ENCODE measurements around the gene RAMAC.
"Not testable (repeated sequence)": the region's sequence is repeated elsewhere in the genome, so short reads cannot be mapped to it uniquely, and the experiment has no call there.

The RAMAC gene

GRCh38 chr15:83012076-83012426 lies 26.0 kb downstream of the RAMAC start:
- DNase-seq (ENCODE audit: low read depth in 2 of 3, low spot score in 1 of 3), result no peak

DNA sequence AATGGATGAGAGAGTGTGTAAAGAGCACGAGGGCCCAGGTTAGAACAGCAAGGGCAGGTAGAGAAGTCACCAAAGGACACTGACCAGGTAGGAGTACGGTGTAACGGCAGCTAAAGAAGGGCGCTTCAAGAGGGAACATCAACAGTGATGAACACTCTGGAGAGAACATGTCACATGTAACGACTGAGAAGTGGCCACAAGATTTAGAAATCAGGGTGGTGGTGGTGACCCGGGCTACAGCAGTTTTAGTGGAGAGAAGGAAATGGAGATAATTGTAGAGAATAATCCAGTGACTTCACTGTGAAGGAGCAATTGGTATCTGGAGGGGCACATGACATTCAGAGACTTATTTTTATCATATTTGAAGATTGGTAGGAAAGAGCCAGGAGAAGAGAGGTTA lies 26.6 kb downstream of the RAMAC start:
- no peak for DNase-seq (ENCODE audit: low read depth in 2 of 3, low spot score in 1 of 3)

DNA sequence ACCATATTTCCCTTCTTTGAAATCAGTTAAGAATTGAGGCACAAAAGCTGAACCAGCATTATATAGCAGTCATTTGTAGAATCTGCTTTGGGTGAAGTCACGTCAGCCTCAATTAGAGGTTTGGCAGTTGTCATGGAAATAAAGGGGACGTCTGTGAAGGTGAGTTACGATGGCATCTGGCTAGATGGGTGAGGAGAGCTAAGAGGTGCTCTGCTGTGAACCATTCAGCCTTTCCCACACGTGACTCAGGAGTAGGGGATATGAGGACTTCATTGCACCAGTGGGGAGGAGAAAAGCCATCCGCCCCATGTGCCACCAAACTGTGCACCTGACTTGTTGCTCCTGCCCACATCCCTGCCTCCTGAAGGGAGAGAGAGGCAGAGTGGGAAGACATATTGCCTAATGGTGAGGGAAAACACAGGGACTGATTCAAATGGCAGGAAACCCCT lies 28.2 kb downstream of the RAMAC start:
- DNase-seq (ENCODE audit: low read depth in 2 of 3, low spot score in 1 of 3), result no peak

DNA sequence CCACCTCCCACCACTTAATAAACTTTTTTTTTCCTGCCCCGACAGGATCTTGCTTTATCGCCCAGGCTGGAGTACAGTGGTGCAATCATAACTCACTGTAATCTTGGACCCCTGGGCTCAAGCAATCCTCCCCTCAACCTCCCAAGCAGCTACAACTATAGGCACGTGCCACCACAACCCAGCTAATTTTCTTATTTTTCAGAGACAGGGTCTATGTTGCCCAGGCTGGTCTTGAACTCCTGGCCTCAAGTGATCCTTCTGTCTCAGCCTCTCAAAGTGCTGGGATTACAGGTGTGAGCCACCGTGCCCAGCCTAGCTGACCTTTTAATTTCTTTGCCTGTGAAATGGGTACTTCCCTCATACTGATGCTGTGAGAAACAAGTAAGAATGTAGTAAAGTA lies 29.4 kb downstream of the RAMAC start:
- DNase-seq (ENCODE audit: low read depth in 2 of 3, low spot score in 1 of 3), result no peak

DNA sequence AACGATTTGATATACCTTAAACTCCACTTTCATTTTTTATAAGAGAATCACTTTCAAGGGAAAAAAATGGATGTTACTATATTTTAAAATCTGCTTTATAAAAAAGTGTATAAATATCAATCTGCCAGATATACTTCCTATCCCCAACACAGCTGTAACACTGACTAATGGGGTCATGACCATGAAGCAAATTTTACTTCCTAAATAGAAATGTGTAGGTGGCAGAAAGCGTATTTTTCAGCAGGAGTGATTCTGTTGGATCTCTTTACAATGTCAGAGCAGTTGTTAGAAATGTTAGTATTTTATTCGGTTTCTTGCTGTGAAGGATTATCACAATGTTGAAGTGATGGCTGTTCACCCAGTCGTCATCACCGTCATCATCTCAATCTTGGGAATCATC lies 30.9 kb downstream of the RAMAC start:
- DNase-seq (ENCODE audit: low read depth in 2 of 3, low spot score in 1 of 3), result no peak

GRCh38 chr15:83018436-83018835 lies 32.4 kb downstream of the RAMAC start:
- DNase-seq (ENCODE audit: low read depth in 2 of 3, low spot score in 1 of 3), result no peak

DNA sequence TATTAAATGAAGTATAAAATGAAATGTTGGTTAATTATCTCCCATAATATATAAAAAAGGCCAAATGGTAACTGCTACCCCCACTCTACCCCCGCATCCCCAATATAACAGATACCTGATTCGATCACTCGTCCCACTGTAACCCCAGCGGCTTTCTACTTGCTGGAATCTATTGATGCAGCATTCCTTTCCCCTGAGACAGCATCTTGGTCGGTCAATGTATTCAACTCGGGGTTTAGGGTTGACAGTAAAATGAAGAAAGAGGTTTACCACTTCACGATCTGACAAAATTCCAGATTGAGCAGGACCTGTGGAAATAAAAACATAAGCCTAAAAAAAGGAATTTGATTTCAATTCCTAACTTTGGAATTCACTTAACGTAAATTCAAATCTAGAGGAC lies 44.0 kb downstream of the RAMAC start:
- no peak for DNase-seq (ENCODE audit: low read depth in 2 of 3, low spot score in 1 of 3)

DNA sequence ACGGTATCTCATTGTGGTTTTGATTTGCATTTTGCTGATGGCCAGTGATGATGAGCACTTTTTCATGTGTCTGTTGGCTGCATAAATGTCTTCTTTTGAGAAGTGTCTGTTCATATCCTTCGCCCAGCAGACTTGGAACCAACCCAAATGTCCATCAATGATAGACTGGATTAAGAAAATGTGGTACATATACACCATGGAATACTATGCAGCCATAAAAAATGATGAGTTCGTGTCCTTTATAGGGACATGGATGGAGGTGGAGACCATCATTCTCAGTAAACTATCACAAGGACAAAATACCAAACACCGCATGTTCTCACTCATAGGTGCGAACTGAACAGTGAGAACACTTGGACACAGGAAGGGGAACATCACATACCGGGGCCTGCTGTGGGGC lies 45.2 kb downstream of the RAMAC start:
- not testable (repeated sequence) for DNase-seq (ENCODE audit: low read depth in 2 of 3, low spot score in 1 of 3)

DNA sequence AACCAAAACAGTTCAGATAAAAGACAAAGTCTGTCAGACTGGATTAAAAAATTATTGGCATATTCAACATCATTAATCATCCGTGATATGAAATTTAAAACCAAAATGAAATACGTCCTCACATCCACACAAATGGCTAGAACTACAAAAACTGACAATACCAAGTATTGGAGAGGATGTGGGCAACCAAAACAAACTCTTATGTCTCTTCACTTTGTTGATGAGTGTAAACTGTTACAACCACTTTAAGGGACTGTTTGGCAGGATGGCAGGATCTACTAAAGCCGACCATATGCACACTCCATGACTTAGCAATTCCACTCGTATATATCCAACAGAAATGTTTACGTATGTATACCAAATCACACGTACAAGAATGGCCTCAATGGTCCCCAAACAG lies 50.2 kb downstream of the RAMAC start:
- DNase-seq (ENCODE audit: low read depth in 2 of 3, low spot score in 1 of 3), result no peak

DNA sequence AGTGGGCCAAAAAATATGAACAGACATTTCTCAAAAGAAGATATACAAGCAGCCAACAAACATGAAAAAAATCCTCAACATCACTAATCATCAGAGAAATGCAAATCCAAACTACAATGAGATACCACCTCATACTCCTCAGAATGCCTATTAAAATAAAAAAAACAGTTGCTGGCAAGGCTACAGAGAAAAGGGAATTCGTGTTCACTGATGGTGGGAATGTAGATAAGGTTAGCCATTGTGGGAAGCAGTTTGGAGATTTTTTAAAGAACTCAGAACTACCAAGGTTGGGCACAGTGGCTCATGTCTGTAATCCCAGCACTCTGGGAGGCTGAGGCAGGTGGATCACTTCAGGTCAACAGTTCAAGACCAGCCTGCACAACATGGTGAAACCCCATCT lies 53.2 kb downstream of the RAMAC start:
- no peak for DNase-seq (ENCODE audit: low read depth in 2 of 3, low spot score in 1 of 3)

Data from stimulated activated CD4-positive, alpha-beta T cell treated with anti-CD3 and anti-CD28 coated beads, Interleukin-12 subunit alpha, Interleukin-12 subunit beta, amount 100 ng/mL, for 48 hours (primary cell).